ENCODE results near the gene ARHGAP33. TPM values are rescaled to one million over a fixed set of nuclear protein-coding genes. Genes with fewer than 3 reads are reported as not detected.

Gene ARHGAP33
- total and polyA plus RNA-seq, 2 experiments from 2014 or later: 11.6 to 22.1 TPM

- no peaks in the 10 kb centered on the region for H3K36me3 Mint-ChIP-seq (ENCODE audit: low read depth)
- no peak for TF ChIP-seq STAT1 (IDR thresholded peaks at IDR 0.05; ENCODE audit: unreplicated experiment)
- TF ChIP-seq ZNF331 (CRISPR knock-in tag; IDR thresholded peaks at IDR 0.05; ENCODE audit: low read depth): no peak
- peak in 1 of 2 experiments; percentile 48; a peak in 2 of 4 replicates for TF ChIP-seq CTCF (conservative IDR thresholded peaks at IDR 0.05; ENCODE audit: low read depth in 2 of 2)
- no peak for TF ChIP-seq JUNB (IDR thresholded peaks at IDR 0.05; ENCODE audit: unreplicated experiment)
- TF ChIP-seq, protein P1, sequence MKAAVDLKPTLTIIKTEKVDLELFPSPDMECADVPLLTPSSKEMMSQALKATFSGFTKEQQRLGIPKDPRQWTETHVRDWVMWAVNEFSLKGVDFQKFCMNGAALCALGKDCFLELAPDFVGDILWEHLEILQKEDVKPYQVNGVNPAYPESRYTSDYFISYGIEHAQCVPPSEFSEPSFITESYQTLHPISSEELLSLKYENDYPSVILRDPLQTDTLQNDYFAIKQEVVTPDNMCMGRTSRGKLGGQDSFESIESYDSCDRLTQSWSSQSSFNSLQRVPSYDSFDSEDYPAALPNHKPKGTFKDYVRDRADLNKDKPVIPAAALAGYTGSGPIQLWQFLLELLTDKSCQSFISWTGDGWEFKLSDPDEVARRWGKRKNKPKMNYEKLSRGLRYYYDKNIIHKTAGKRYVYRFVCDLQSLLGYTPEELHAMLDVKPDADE (IDR thresholded peaks at IDR 0.05): no peak
- TF ChIP-seq REST (IDR thresholded peaks at IDR 0.05; ENCODE audit: unreplicated experiment): no peak
- Histone ChIP-seq H4K20me1 (replicated peaks; ENCODE audit: insufficient read depth) (no peaks in the 10 kb centered on the region), H3K4me1 (ENCODE audit: insufficient read depth) (0 out of 2 replicates have a peak, but pooled peaks cover 4% of the 10 kb centered on the region), H3K36me3 (ENCODE audit: insufficient read depth) (no peaks in the 10 kb centered on the region), H3K27me3 (ENCODE audit: insufficient read depth) (no peaks in the 10 kb centered on the region), H3K4me2 (no peak within 1 kb of the TSS), H3K27ac (ENCODE audit: low read depth) (no peak within 1 kb of the TSS), H3K79me2 (replicated peaks; ENCODE audit: insufficient read depth) (no peaks in the 10 kb centered on the region), H3K4me3 (no peak within 1 kb of the TSS), H3K9me2 (ENCODE audit: insufficient read depth) (no peaks in the 10 kb centered on the region), H2AFZ (peak within 1 kb of the TSS; percentile 76), H3F3A (replicated peaks; ENCODE audit: low read depth) (peaks cover 4% of the 10 kb centered on the region; the same call in 1 of the 2 replicates)
- DNase-seq (ENCODE audit: low spot score) (no peak), ATAC-seq (peak; percentile 53)
- H3K4me1 Mint-ChIP-seq: peaks cover 8% of the 10 kb centered on the region
- peaks cover 10% of the 10 kb centered on the region for H3K27me3 Mint-ChIP-seq (ENCODE audit: insufficient read depth, low read depth, poor library complexity)
- no peak within 1 kb of the TSS for H3K4me3 Mint-ChIP-seq
- H3K27ac Mint-ChIP-seq: no peak within 1 kb of the TSS
- no peaks in the 10 kb centered on the region; the same call in 2 of the 3 replicates for H3K9me3 Mint-ChIP-seq
Observed at GRCh38 chr19:35812220-35813042, 37.1 kb downstream of the ARHGAP33 start, which contains the start of gene PRODH2. TSS of gene PRODH2 (minus strand) at chr19:35812845. CDS start at chr19:35812805, 40 bp downstream.

Measured in GM23338 (cell line).